ENCODE data around the gene LTB4R2.

The LTB4R2 gene

GRCh38 chr14:24279301-24280186 lies 30.4 kb upstream of the LTB4R2 start:
- Histone ChIP-seq H3K4me3 (ENCODE audit: low read length) (no peak overlapping the region), H3K27ac (ENCODE audit: low read length) (no peak overlapping the region), H3K9me3 (ENCODE audit: insufficient read depth, low read depth, low read length) (no peaks in the 10 kb centered on the region), H3K9ac (ENCODE audit: low read depth, low read length) (no peak overlapping the region; the same call in 1 of the 2 replicates), H3K27me3 (ENCODE audit: insufficient read depth, low read length) (no peaks in the 10 kb centered on the region), H3K4me1 (ENCODE audit: insufficient read depth, low read length) (no peaks in the 10 kb centered on the region), H3K36me3 (ENCODE audit: insufficient read depth, low read depth, low read length) (no peaks in the 10 kb centered on the region)

- no peaks in the 10 kb centered on the region for H3K9me3 ChIP-seq (ENCODE audit: insufficient read depth, low read depth, low read length)
- H3K36me3 ChIP-seq (ENCODE audit: insufficient read depth, low read depth, low read length), result no peaks in the 10 kb centered on the region
- no peak overlapping the region for H3K4me3 ChIP-seq (ENCODE audit: low read length)
- no peak overlapping the region for H3K27ac ChIP-seq (ENCODE audit: low read length)
- H3K9ac ChIP-seq (ENCODE audit: low read depth, low read length), result no peak overlapping the region
- no peaks in the 10 kb centered on the region for H3K27me3 ChIP-seq (ENCODE audit: insufficient read depth, low read length)
- H3K4me1 ChIP-seq (ENCODE audit: insufficient read depth, low read length), result no peaks in the 10 kb centered on the region
Observed at GRCh38 chr14:24280797-24281460, 29.0 kb upstream of the LTB4R2 start.

GRCh38 chr14:24281636-24282035 lies 28.3 kb upstream of the LTB4R2 start:
- Histone ChIP-seq H3K27ac (ENCODE audit: low read length) (no peak overlapping the region), H3K4me3 (ENCODE audit: low read length) (no peak overlapping the region), H3K36me3 (ENCODE audit: insufficient read depth, low read depth, low read length) (no peaks in the 10 kb centered on the region), H3K9me3 (ENCODE audit: insufficient read depth, low read depth, low read length) (no peaks in the 10 kb centered on the region), H3K9ac (ENCODE audit: low read depth, low read length) (no peak overlapping the region), H3K27me3 (ENCODE audit: insufficient read depth, low read length) (no peaks in the 10 kb centered on the region), H3K4me1 (ENCODE audit: insufficient read depth, low read length) (no peaks in the 10 kb centered on the region)

- H3K9me3 ChIP-seq (ENCODE audit: insufficient read depth, low read depth, low read length), result no peaks in the 10 kb centered on the region
- no peak overlapping the region for H3K27ac ChIP-seq (ENCODE audit: low read length)
- no peaks in the 10 kb centered on the region for H3K27me3 ChIP-seq (ENCODE audit: insufficient read depth, low read length)
- no peaks in the 10 kb centered on the region for H3K4me1 ChIP-seq (ENCODE audit: insufficient read depth, low read length)
- no peak overlapping the region for H3K9ac ChIP-seq (ENCODE audit: low read depth, low read length)
- H3K4me3 ChIP-seq (ENCODE audit: low read length), result no peak overlapping the region
- H3K36me3 ChIP-seq (ENCODE audit: insufficient read depth, low read depth, low read length), result no peaks in the 10 kb centered on the region
Observed at GRCh38 chr14:24282736-24283135, 27.2 kb upstream of the LTB4R2 start.

- Histone ChIP-seq H3K4me1 (ENCODE audit: insufficient read depth, low read length) (no peaks in the 10 kb centered on the region), H3K9ac (ENCODE audit: low read depth, low read length) (no peak overlapping the region), H3K27me3 (ENCODE audit: insufficient read depth, low read length) (no peaks in the 10 kb centered on the region), H3K9me3 (ENCODE audit: insufficient read depth, low read depth, low read length) (no peaks in the 10 kb centered on the region), H3K27ac (ENCODE audit: low read length) (no peak overlapping the region), H3K4me3 (ENCODE audit: low read length) (no peak overlapping the region), H3K36me3 (ENCODE audit: insufficient read depth, low read depth, low read length) (no peaks in the 10 kb centered on the region)
Observed at GRCh38 chr14:24283796-24284460, 26.0 kb upstream of the LTB4R2 start.

GRCh38 chr14:24284501-24285035 lies 25.4 kb upstream of the LTB4R2 start:
- no peaks in the 10 kb centered on the region for H3K27me3 ChIP-seq (ENCODE audit: insufficient read depth, low read length)
- H3K36me3 ChIP-seq (ENCODE audit: insufficient read depth, low read depth, low read length), result no peaks in the 10 kb centered on the region
- no peak overlapping the region for H3K27ac ChIP-seq (ENCODE audit: low read length)
- no peaks in the 10 kb centered on the region for H3K4me1 ChIP-seq (ENCODE audit: insufficient read depth, low read length)
- H3K4me3 ChIP-seq (ENCODE audit: low read length), result no peak overlapping the region
- H3K9me3 ChIP-seq (ENCODE audit: insufficient read depth, low read depth, low read length), result no peaks in the 10 kb centered on the region
- H3K9ac ChIP-seq (ENCODE audit: low read depth, low read length), result no peak overlapping the region

GRCh38 chr14:24285351-24285750 lies 24.6 kb upstream of the LTB4R2 start:
- H3K9me3 ChIP-seq (ENCODE audit: insufficient read depth, low read depth, low read length), result no peaks in the 10 kb centered on the region
- H3K36me3 ChIP-seq (ENCODE audit: insufficient read depth, low read depth, low read length), result no peaks in the 10 kb centered on the region; the same call in 1 of the 2 replicates
- H3K27ac ChIP-seq (ENCODE audit: low read length), result no peak overlapping the region
- H3K4me3 ChIP-seq (ENCODE audit: low read length), result no peak overlapping the region
- H3K9ac ChIP-seq (ENCODE audit: low read depth, low read length), result no peak overlapping the region; the same call in 1 of the 2 replicates
- no peaks in the 10 kb centered on the region for H3K27me3 ChIP-seq (ENCODE audit: insufficient read depth, low read length)
- no peaks in the 10 kb centered on the region for H3K4me1 ChIP-seq (ENCODE audit: insufficient read depth, low read length)

- H3K27me3 ChIP-seq (ENCODE audit: insufficient read depth, low read length), result no peaks in the 10 kb centered on the region
- no peak overlapping the region for H3K9ac ChIP-seq (ENCODE audit: low read depth, low read length)
- peaks cover 8% of the 10 kb centered on the region for H3K36me3 ChIP-seq (ENCODE audit: insufficient read depth, low read depth, low read length)
- H3K4me3 ChIP-seq (ENCODE audit: low read length), result no peak overlapping the region
- no peak overlapping the region for H3K27ac ChIP-seq (ENCODE audit: low read length)
- H3K4me1 ChIP-seq (ENCODE audit: insufficient read depth, low read length), result no peaks in the 10 kb centered on the region
- no peaks in the 10 kb centered on the region for H3K9me3 ChIP-seq (ENCODE audit: insufficient read depth, low read depth, low read length)
Observed at GRCh38 chr14:24286996-24287395, 22.9 kb upstream of the LTB4R2 start.

- H3K4me1 ChIP-seq (ENCODE audit: insufficient read depth, low read length), result no peaks in the 10 kb centered on the region
- H3K4me3 ChIP-seq (ENCODE audit: low read length), result no peak overlapping the region
- no peak overlapping the region for H3K27ac ChIP-seq (ENCODE audit: low read length)
- H3K36me3 ChIP-seq (ENCODE audit: insufficient read depth, low read depth, low read length), result peaks cover 17% of the 10 kb centered on the region
- no peak overlapping the region for H3K9ac ChIP-seq (ENCODE audit: low read depth, low read length)
- no peaks in the 10 kb centered on the region for H3K9me3 ChIP-seq (ENCODE audit: insufficient read depth, low read depth, low read length)
- H3K27me3 ChIP-seq (ENCODE audit: insufficient read depth, low read length), result no peaks in the 10 kb centered on the region
Observed at GRCh38 chr14:24289649-24290280, 20.2 kb upstream of the LTB4R2 start.

GRCh38 chr14:24290746-24291145 lies 19.2 kb upstream of the LTB4R2 start:
- Histone ChIP-seq H3K27me3 (ENCODE audit: insufficient read depth, low read length) (no peaks in the 10 kb centered on the region), H3K9me3 (ENCODE audit: insufficient read depth, low read depth, low read length) (no peaks in the 10 kb centered on the region), H3K27ac (ENCODE audit: low read length) (no peak overlapping the region), H3K9ac (ENCODE audit: low read depth, low read length) (no peak overlapping the region), H3K4me1 (ENCODE audit: insufficient read depth, low read length) (no peaks in the 10 kb centered on the region), H3K36me3 (ENCODE audit: insufficient read depth, low read depth, low read length) (peaks cover 24% of the 10 kb centered on the region), H3K4me3 (ENCODE audit: low read length) (no peak overlapping the region)

- Histone ChIP-seq H3K27ac (ENCODE audit: low read length) (no peak overlapping the region), H3K36me3 (ENCODE audit: insufficient read depth, low read depth, low read length) (peaks cover 31% of the 10 kb centered on the region), H3K9me3 (ENCODE audit: insufficient read depth, low read depth, low read length) (no peaks in the 10 kb centered on the region), H3K9ac (ENCODE audit: low read depth, low read length) (no peak overlapping the region), H3K4me3 (ENCODE audit: low read length) (no peak overlapping the region), H3K27me3 (ENCODE audit: insufficient read depth, low read length) (no peaks in the 10 kb centered on the region), H3K4me1 (ENCODE audit: insufficient read depth, low read length) (no peaks in the 10 kb centered on the region)
Observed at GRCh38 chr14:24291446-24292117, 18.4 kb upstream of the LTB4R2 start.
